HepG2 (cell line): ENCODE results near the gene SATB1. TPM values are rescaled to one million over a fixed set of nuclear protein-coding genes. Genes with fewer than 3 reads are reported as not detected.

ENCODE experiments used
- ATAC-seq: fragments of 200-7000 bp; cut with Tn5 transposase; 3 replicates; pipeline ENCODE4 v1.9.1; 2020; ENCODE audit warnings: mild to moderate bottlenecking, moderate library complexity
- BruUV-seq: library from RNA; stranded (reverse); fragments of 400-500 nt; replicated peaks from 2 replicates; lab custom pipeline; 2021; lab: Mats Ljungman, UMichigan
- CTCF ChIA-PET: fragments of 300-600 bp; formaldehyde crosslinking; extraction: SDS; loops from one replicate; lab custom pipeline; 2021; ENCODE audit warnings: low total read pairs, inconsistent platforms, low intra/inter-chr PET ratio; lab: Yijun Ruan, JAX
- POLR2A ChIA-PET: fragments of 350-600 bp; sonication (Branson Sonifier 250); formaldehyde crosslinking; loops from one replicate; lab custom pipeline; 2020; ENCODE audit warnings: antibody characterized with exemption, inconsistent platforms; lab: Yijun Ruan, JAX
- DNase-seq: peaks from one replicate; pipeline ENCODE4 v3.0.0-alpha.2; 2015; ENCODE audit warnings: low spot score
- FAIRE-seq: peaks from 3 replicates; lab custom pipeline; 2011; peaks lifted over from hg19 to GRCh38; lab: Jason Lieb, UNC
- H2AFZ ChIP-seq: one replicate; pipeline ENCODE4 v1.6.1; 2011; ENCODE audit warnings: low read length, inconsistent platforms
- H3K27ac ChIP-seq: fragments of 300-600 bp; 3 replicates; pipeline ENCODE4 v1.8.0; 2011; ENCODE audit warnings: mixed run types, mild to moderate bottlenecking, mixed read lengths, low read length, inconsistent platforms; ENCODE audit not compliant: insufficient read depth; ENCODE audit errors: extremely low read length
- H3K27me3 ChIP-seq, 2 experiments: fragments of 200-600 bp in 1 of 2; 2 replicates in 1 of 2; 3 replicates in 1 of 2; pipeline versions ENCODE4 v1.6.0 to v1.8.0; 2011; ENCODE audit warnings: low read length in 2 of 2, mild to moderate bottlenecking in 2 of 2, moderate library complexity in 2 of 2, inconsistent platforms in 1 of 2; ENCODE audit not compliant: insufficient read depth in 2 of 2, control insufficient read depth in 1 of 2
- H3K36me3 ChIP-seq, 2 experiments: fragments of 200-600 bp in 1 of 2; replicated peaks in 1 of 2; 2 replicates in 1 of 2; 3 replicates in 1 of 2; pipeline versions ENCODE4 v1.5.1 to v1.8.0; 2011; ENCODE audit warnings: low read length in 2 of 2, inconsistent platforms in 1 of 2; ENCODE audit not compliant: insufficient read depth in 2 of 2, control insufficient read depth in 1 of 2
- H3K4me1 ChIP-seq: 2 replicates; pipeline ENCODE4 v1.5.1; 2012; ENCODE audit warnings: low read length, inconsistent platforms; ENCODE audit not compliant: insufficient read depth
- H3K4me2 ChIP-seq: 2 replicates; pipeline ENCODE4 v1.6.0; 2011; ENCODE audit warnings: low read depth, low read length, inconsistent platforms
- H3K4me3 ChIP-seq, 3 experiments: fragments of 200-600 bp in 1 of 3; sonication (generic), shearing (Covaris generic) in 1 of 3; replicated peaks in 1 of 3; 2 replicates each; pipeline ENCODE4 v1.5.1; 2011 to 2016; ENCODE audit warnings: low read length in 3 of 3, inconsistent platforms in 2 of 3, low read depth in 2 of 3, mild to moderate bottlenecking in 2 of 3, control low read depth in 1 of 3, mixed read lengths in 1 of 3; ENCODE audit not compliant: insufficient read depth in 1 of 3
- H3K79me2 ChIP-seq: one replicate; pipeline ENCODE4 v1.6.1; 2011; ENCODE audit warnings: low read length, inconsistent platforms; ENCODE audit not compliant: insufficient read depth
- H3K9ac ChIP-seq: 2 replicates; pipeline ENCODE4 v1.6.0; 2011; ENCODE audit warnings: mild to moderate bottlenecking, low read depth, low read length, inconsistent platforms; ENCODE audit not compliant: insufficient read depth
- H3K9me3 ChIP-seq: 2 replicates; pipeline ENCODE4 v1.5.1; 2012; ENCODE audit warnings: mild to moderate bottlenecking, low read length
- H4K20me1 ChIP-seq: 2 replicates; pipeline ENCODE4 v1.6.0; 2011; ENCODE audit warnings: inconsistent platforms, mild to moderate bottlenecking, low read length, moderate library complexity; ENCODE audit not compliant: insufficient read depth
- ARID2 ChIP-seq: sonication (generic); formaldehyde crosslinking; IDR thresholded peaks from 2 replicates; pipeline ENCODE4 v1.8.1; 2022; ENCODE audit warnings: mild to moderate bottlenecking, missing genetic modification reagents, borderline replicate concordance
- CBX1 ChIP-seq: IDR thresholded peaks from one replicate; pipeline ENCODE4 v1.6.1; 2016; ENCODE audit warnings: antibody characterized with exemption, low read depth
- FOXA3 ChIP-seq: IDR thresholded peaks from 2 replicates; pipeline ENCODE4 v1.6.1; 2016; ENCODE audit warnings: missing genetic modification reagents, missing compliant biosample characterization
- GTF2F1 ChIP-seq: fragments of 150-350 bp; IDR thresholded peaks from 2 replicates; pipeline ENCODE4 v1.6.1; 2014; ENCODE audit warnings: low read length
- HOXA5 ChIP-seq: sonication (generic); formaldehyde crosslinking; IDR thresholded peaks from 2 replicates; pipeline ENCODE4 v1.4.0; 2020; ENCODE audit warnings: missing genetic modification reagents
- KDM3A ChIP-seq: IDR thresholded peaks from 2 replicates; pipeline ENCODE4 v1.6.1; 2018; ENCODE audit warnings: low read depth, missing compliant biosample characterization
- MAFG ChIP-seq: sonication (generic); formaldehyde crosslinking; IDR thresholded peaks from 2 replicates; pipeline ENCODE4 v1.5.1; 2020; ENCODE audit warnings: mild to moderate bottlenecking, missing genetic modification reagents
- RFX1 ChIP-seq: fragments of 450-650 bp; IDR thresholded peaks from 2 replicates; pipeline ENCODE4 v1.6.1; 2017
- SIN3B ChIP-seq: fragments of 150-350 bp; IDR thresholded peaks from 2 replicates; pipeline ENCODE4 v1.6.1; 2014; ENCODE audit warnings: low read length
- TEAD2 ChIP-seq: sonication (generic); formaldehyde crosslinking; IDR thresholded peaks from 2 replicates; pipeline ENCODE4 v1.9.0; 2021; ENCODE audit warnings: missing genetic modification reagents
- TFDP2 ChIP-seq: sonication (generic); formaldehyde crosslinking; IDR thresholded peaks from 2 replicates; pipeline ENCODE4 v1.4.0; 2020; ENCODE audit warnings: missing genetic modification reagents
- ZBTB44 ChIP-seq: sonication (generic); formaldehyde crosslinking; IDR thresholded peaks from 2 replicates; pipeline ENCODE4 v1.4.0; 2020; ENCODE audit warnings: missing genetic modification reagents
- ZMAT3 ChIP-seq: sonication (generic); formaldehyde crosslinking; conservative IDR thresholded peaks from 2 replicates; pipeline ENCODE4 v1.7.0; 2021; ENCODE audit warnings: missing genetic modification reagents
- ZNF282 ChIP-seq: fragments of 450-650 bp; IDR thresholded peaks from 2 replicates; pipeline ENCODE4 v1.6.1; 2018; ENCODE audit not compliant: partially characterized antibody
- ZNF292 ChIP-seq: sonication (generic); formaldehyde crosslinking; IDR thresholded peaks from 2 replicates; pipeline ENCODE4 v1.8.1; 2022; ENCODE audit warnings: mild to moderate bottlenecking, low read depth, missing genetic modification reagents, borderline replicate concordance
- ZNF546 ChIP-seq: sonication (generic); formaldehyde crosslinking; conservative IDR thresholded peaks from 2 replicates; pipeline ENCODE4 v1.8.1; 2023; ENCODE audit warnings: mild to moderate bottlenecking, missing genetic modification reagents
- ZNF652 ChIP-seq: IDR thresholded peaks from 2 replicates; pipeline ENCODE4 v1.6.1; 2016; ENCODE audit warnings: low read depth, borderline replicate concordance
- ZNF792 ChIP-seq: IDR thresholded peaks from 2 replicates; pipeline ENCODE4 v1.6.1; 2016
- WGBS: methylation state at CpG from one replicate; pipeline ENCODE4 v1.1.6; 2017; ENCODE audit warnings: low lambda C conversion rate; 5-methylcytosine and 5-hydroxymethylcytosine counted together
- in situ Hi-C: cut with HindIII; loops from 2 replicates; pipeline ENCODE4 v1.10.0; 2017; ENCODE audit warnings: low pct_unique_long_range_greater_than_20kb; ENCODE audit not compliant: extremely low pct_ligation_motif_present
- intact Hi-C: fragments of 100-400 bp; cut with micrococcal nuclease; formaldehyde crosslinking; loops from one replicate; pipeline ENCODE4 v1.10.0; 2022; ENCODE audit not compliant: unreplicated experiment
- polyA plus RNA-seq, 8 experiments: library from polyadenylated mRNA; depleted of rRNA in 3 of 8; stranded (reverse) in 7 of 8; unstranded in 1 of 8; fragments of >200 nt; fragmentation: Illumina TruSeq in 4 of 8; extraction: Trizol in 4 of 8; gene quantifications; 2 replicates each; pipeline versions ENCODE4 v1.2.1 to v1.2.3, GENCODE V29; 2011 to 2016; ENCODE audit warnings: low read depth in 4 of 8, missing spikeins in 1 of 8, mixed read lengths in 1 of 8; ENCODE audit not compliant: insufficient read depth in 1 of 8
- total RNA-seq, 5 experiments: library from RNA; depleted of rRNA; stranded (reverse); fragments of >200 nt; fragmentation: Illumina TruSeq; extraction: Trizol; gene quantifications; 2 replicates each; pipeline ENCODE4 v1.2.3, GENCODE V29; 2016; ENCODE audit warnings: low read depth in 1 of 5
- TF ChIP-seq, protein P1 (sequence below), 2 experiments: sonication (generic) in 1 of 2; formaldehyde crosslinking in 1 of 2; IDR thresholded peaks; 2 replicates each; pipeline versions ENCODE4 v1.6.1 to v1.9.0; 2014 to 2022; ENCODE audit warnings: antibody characterized with exemption in 1 of 2, borderline replicate concordance in 1 of 2, inconsistent platforms in 1 of 2, low read depth in 1 of 2, missing genetic modification reagents in 1 of 2

The SATB1 gene
- total and polyA plus RNA-seq, 2 of the 13 experiments (the other 11 are each of a cell fraction or from before 2014, with no cell fraction given), result 0.03 TPM; not detected in 1

GRCh38 chr3:18379647-18380046, 45.5 kb downstream of the SATB1 start:
- CTCF ChIA-PET, result no interaction called here
- WGBS, result 23% methylated on average over 2 of the region's 2 CpGs
- ATAC-seq, result no peak

More at GRCh38 chr3:18379647-18380046, 45.5 kb downstream of the SATB1 start:
- intact Hi-C loops (no loop called here), in situ Hi-C loops (loop anchor here (25.0 kb wide), 1 partner anchor 1117 kb away; no protein-coding TSS in a partner anchor)
- Histone ChIP-seq H3K27ac (no peak overlapping the region), H3K4me3 (no peak overlapping the region), H3K79me2 (no peaks in the 10 kb centered on the region), H3K27me3 (no peaks in the 10 kb centered on the region; a peak in 1 of 5 replicates), H2AFZ (no peak overlapping the region), H3K9ac (no peak overlapping the region), H3K4me1 (no peaks in the 10 kb centered on the region), H3K9me3 (no peaks in the 10 kb centered on the region), H3K36me3 (no peaks in the 10 kb centered on the region), H3K4me2 (no peak overlapping the region), H4K20me1 (no peaks in the 10 kb centered on the region)
- BruUV-seq, result no TSS peak
- POLR2A ChIA-PET, result no interaction called here
- no peak for FAIRE-seq
- no peak for TF ChIP-seq HOXA5 (CRISPR knock-in tag)
- no peak for TF ChIP-seq KDM3A (CRISPR knock-in tag)
- TF ChIP-seq ZNF282, result no peak
- TF ChIP-seq RFX1, result no peak
- TF ChIP-seq CBX1, result no peak
- TF ChIP-seq ZNF292 (CRISPR knock-in tag), result no peak
- TF ChIP-seq ZNF652 (CRISPR knock-in tag), result no peak
- TF ChIP-seq ARID2 (CRISPR knock-in tag), result no peak
- TF ChIP-seq ZNF546, result no peak
- TF ChIP-seq FOXA3, result no peak
- TF ChIP-seq TEAD2 (CRISPR knock-in tag), result no peak
- no peak for TF ChIP-seq ZMAT3
- no peak for TF ChIP-seq MAFG (CRISPR knock-in tag)
- TF ChIP-seq TFDP2 (CRISPR knock-in tag), result no peak
- TF ChIP-seq, protein P1, sequence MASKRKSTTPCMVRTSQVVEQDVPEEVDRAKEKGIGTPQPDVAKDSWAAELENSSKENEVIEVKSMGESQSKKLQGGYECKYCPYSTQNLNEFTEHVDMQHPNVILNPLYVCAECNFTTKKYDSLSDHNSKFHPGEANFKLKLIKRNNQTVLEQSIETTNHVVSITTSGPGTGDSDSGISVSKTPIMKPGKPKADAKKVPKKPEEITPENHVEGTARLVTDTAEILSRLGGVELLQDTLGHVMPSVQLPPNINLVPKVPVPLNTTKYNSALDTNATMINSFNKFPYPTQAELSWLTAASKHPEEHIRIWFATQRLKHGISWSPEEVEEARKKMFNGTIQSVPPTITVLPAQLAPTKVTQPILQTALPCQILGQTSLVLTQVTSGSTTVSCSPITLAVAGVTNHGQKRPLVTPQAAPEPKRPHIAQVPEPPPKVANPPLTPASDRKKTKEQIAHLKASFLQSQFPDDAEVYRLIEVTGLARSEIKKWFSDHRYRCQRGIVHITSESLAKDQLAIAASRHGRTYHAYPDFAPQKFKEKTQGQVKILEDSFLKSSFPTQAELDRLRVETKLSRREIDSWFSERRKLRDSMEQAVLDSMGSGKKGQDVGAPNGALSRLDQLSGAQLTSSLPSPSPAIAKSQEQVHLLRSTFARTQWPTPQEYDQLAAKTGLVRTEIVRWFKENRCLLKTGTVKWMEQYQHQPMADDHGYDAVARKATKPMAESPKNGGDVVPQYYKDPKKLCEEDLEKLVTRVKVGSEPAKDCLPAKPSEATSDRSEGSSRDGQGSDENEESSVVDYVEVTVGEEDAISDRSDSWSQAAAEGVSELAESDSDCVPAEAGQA (IDR thresholded peaks at IDR 0.05; ENCODE audit: low read depth), result no peak
- TF ChIP-seq, protein P1 (CRISPR knock-in tag; IDR thresholded peaks at IDR 0.05; ENCODE audit: borderline replicate concordance), result no peak
- TF ChIP-seq ZNF792, result no peak
- no peak for TF ChIP-seq SIN3B
- no peak for TF ChIP-seq ZBTB44 (CRISPR knock-in tag)
- no peak for TF ChIP-seq GTF2F1
- DNase-seq, result no peak
